GM18907 (cell line): ENCODE measurements around the gene CD300LF.

Source experiments
- ATAC-seq: cut with Tn5 transposase; IDR thresholded peaks from one replicate; pipeline ENCODE4 v1.9.1; 2021; ENCODE audit warnings: mild to moderate bottlenecking, moderate library complexity; ENCODE audit not compliant: unreplicated experiment

CD300LF gene

GRCh38 chr17:74691151-74691550 lies 21.6 kb downstream of the CD300LF start:
- no peak for ATAC-seq

GRCh38 chr17:74690409-74690825 lies 22.3 kb downstream of the CD300LF start:
- no peak for ATAC-seq

- no peak for ATAC-seq
These were observed 24.8 kb downstream of the CD300LF start for GRCh38 chr17:74687886-74688285.

GRCh38 chr17:74686761-74687160 lies 26.0 kb downstream of the CD300LF start:
- ATAC-seq = no peak

- no peak for ATAC-seq
These were observed 30.1 kb downstream of the CD300LF start for GRCh38 chr17:74682471-74683190.

GRCh38 chr17:74682028-74682427 lies 30.7 kb downstream of the CD300LF start:
- no peak for ATAC-seq

GRCh38 chr17:74680941-74681340 lies 31.8 kb downstream of the CD300LF start:
- ATAC-seq = no peak

- no peak for ATAC-seq
These were observed 32.5 kb downstream of the CD300LF start for GRCh38 chr17:74680213-74680612.

GRCh38 chr17:74679374-74679773 lies 33.3 kb downstream of the CD300LF start:
- ATAC-seq = no peak

GRCh38 chr17:74678541-74678940 lies 34.2 kb downstream of the CD300LF start:
- ATAC-seq = no peak

- no peak for ATAC-seq
These were observed 34.9 kb downstream of the CD300LF start for GRCh38 chr17:74677558-74678466.

GRCh38 chr17:74671031-74671771 lies 41.5 kb downstream of the CD300LF start:
- ATAC-seq = no peak

- no peak for ATAC-seq
These were observed 42.4 kb downstream of the CD300LF start for GRCh38 chr17:74670329-74670728.

- no peak for ATAC-seq
These were observed 49.2 kb downstream of the CD300LF start for GRCh38 chr17:74663561-74663960.

- ATAC-seq = no peak
These were observed 52.8 kb downstream of the CD300LF start for GRCh38 chr17:74659889-74660288.

GRCh38 chr17:74658620-74659019 lies 54.1 kb downstream of the CD300LF start:
- ATAC-seq = no peak

GRCh38 chr17:74654742-74655141 lies 58.0 kb downstream of the CD300LF start:
- no peak for ATAC-seq

GRCh38 chr17:74652020-74652419 lies 60.7 kb downstream of the CD300LF start:
- no peak for ATAC-seq

GRCh38 chr17:74649909-74650308 lies 62.8 kb downstream of the CD300LF start:
- ATAC-seq = no peak

- ATAC-seq = no peak
These were observed 64.7 kb downstream of the CD300LF start for GRCh38 chr17:74647871-74648672.

GRCh38 chr17:74646231-74646630 lies 66.5 kb downstream of the CD300LF start:
- ATAC-seq = no peak
